Astrocyte (in vitro differentiated cells and primary cell): ENCODE results near the gene DIP2B. TPM values are rescaled to one million over a fixed set of nuclear protein-coding genes. Genes with fewer than 3 reads are reported as not detected.

Experiments used
- DNase-seq: peaks from one replicate; pipeline ENCODE4 v3.0.0-alpha.2; 2010; ENCODE audit warnings: low read depth
- FAIRE-seq: peaks from 2 replicates; lab custom pipeline; 2011; peaks lifted over from hg19 to GRCh38; lab: Jason Lieb, UNC
- H2AFZ ChIP-seq: 2 replicates; pipeline ENCODE4 v1.6.0; 2012; ENCODE audit warnings: low read depth, low read length, inconsistent platforms
- H3K27ac ChIP-seq: 2 replicates; pipeline ENCODE4 v1.5.1; 2011; ENCODE audit warnings: low read depth, low read length, inconsistent platforms
- H3K27me3 ChIP-seq: 2 replicates; pipeline ENCODE4 v1.6.0; 2011; ENCODE audit warnings: low read length, inconsistent platforms; ENCODE audit not compliant: insufficient read depth
- H3K36me3 ChIP-seq: 2 replicates; pipeline ENCODE4 v1.5.1; 2011; ENCODE audit warnings: low read length, inconsistent platforms; ENCODE audit not compliant: insufficient read depth
- H3K4me1 ChIP-seq: 2 replicates; pipeline ENCODE4 v1.5.1; 2011; ENCODE audit warnings: low read length, inconsistent platforms; ENCODE audit not compliant: insufficient read depth
- H3K4me2 ChIP-seq: 2 replicates; pipeline ENCODE4 v1.6.0; 2012; ENCODE audit warnings: low read length, inconsistent platforms
- H3K4me3 ChIP-seq: 2 replicates; pipeline ENCODE4 v1.5.1; 2011; ENCODE audit warnings: low read depth, mild to moderate bottlenecking, low read length, inconsistent platforms; ENCODE audit not compliant: insufficient read depth
- H3K79me2 ChIP-seq: 2 replicates; pipeline ENCODE4 v1.6.0; 2012; ENCODE audit warnings: mild to moderate bottlenecking, low read length, inconsistent platforms; ENCODE audit not compliant: insufficient read depth
- H3K9ac ChIP-seq: 2 replicates; pipeline ENCODE4 v1.6.0; 2012; ENCODE audit warnings: mild to moderate bottlenecking, low read length, inconsistent platforms
- H3K9me3 ChIP-seq: 2 replicates; pipeline ENCODE4 v1.5.1; 2012; ENCODE audit warnings: low read depth, mild to moderate bottlenecking, low read length, inconsistent platforms; ENCODE audit not compliant: insufficient read depth
- H4K20me1 ChIP-seq: 2 replicates; pipeline ENCODE4 v1.6.0; 2012; ENCODE audit warnings: low read length, inconsistent platforms; ENCODE audit not compliant: insufficient read depth
- H3K27ac Mint-ChIP-seq: one replicate; pipeline ENCODE4 v1.8.0; 2021; ENCODE audit warnings: mild to moderate bottlenecking, mixed read lengths; ENCODE audit not compliant: unreplicated experiment
- H3K27me3 Mint-ChIP-seq: one replicate; pipeline ENCODE4 v1.8.0; 2021; ENCODE audit warnings: low read depth, mixed read lengths; ENCODE audit not compliant: unreplicated experiment
- H3K36me3 Mint-ChIP-seq: one replicate; pipeline ENCODE4 v1.8.0; 2021; ENCODE audit warnings: low read depth, mixed read lengths; ENCODE audit not compliant: unreplicated experiment
- H3K4me1 Mint-ChIP-seq: one replicate; pipeline ENCODE4 v1.8.0; 2021; ENCODE audit warnings: low read depth, mixed read lengths; ENCODE audit not compliant: unreplicated experiment
- H3K4me3 Mint-ChIP-seq: one replicate; pipeline ENCODE4 v1.8.0; 2021; ENCODE audit warnings: mild to moderate bottlenecking, moderate library complexity, mixed read lengths; ENCODE audit not compliant: unreplicated experiment
- H3K9me3 Mint-ChIP-seq: one replicate; pipeline ENCODE4 v1.8.0; 2021; ENCODE audit warnings: mild to moderate bottlenecking, mixed read lengths; ENCODE audit not compliant: unreplicated experiment
- CTCF ChIP-seq: IDR thresholded peaks from 2 replicates; pipeline ENCODE4 v1.5.1; 2011; ENCODE audit warnings: low read depth, mild to moderate bottlenecking, inconsistent platforms, low read length, moderate library complexity; ENCODE audit not compliant: insufficient read depth
- EZH2 ChIP-seq: IDR thresholded peaks from 2 replicates; pipeline ENCODE4 v1.6.1; 2012; ENCODE audit warnings: mild to moderate bottlenecking, low read length, inconsistent platforms; ENCODE audit not compliant: insufficient read depth
- total RNA-seq: library from RNA; stranded (reverse); gene quantifications from 2 replicates; pipeline ENCODE4 v1.2.1, GENCODE V29; 2021

The DIP2B gene
- total RNA-seq, 1 donor from 2014 or later = 53.2 TPM

- DNase-seq (no peak), FAIRE-seq (no peak)
- Histone ChIP-seq H3K4me3 (no peak overlapping the region), H3K27ac (no peak overlapping the region), H4K20me1 (no peaks in the 10 kb centered on the region), H3K4me1 (no peaks in the 10 kb centered on the region), H3K36me3 (peaks cover 51% of the 10 kb centered on the region), H3K4me2 (no peak overlapping the region), H3K79me2 (no peaks in the 10 kb centered on the region), H3K9me3 (no peaks in the 10 kb centered on the region), H3K9ac (no peak overlapping the region), H3K27me3 (no peaks in the 10 kb centered on the region), H2AFZ (no peak overlapping the region)
- H3K27me3 Mint-ChIP-seq = no peaks in the 10 kb centered on the region
- H3K36me3 Mint-ChIP-seq = peaks cover 40% of the 10 kb centered on the region
- peaks cover 2% of the 10 kb centered on the region for H3K4me1 Mint-ChIP-seq
- H3K9me3 Mint-ChIP-seq = no peaks in the 10 kb centered on the region
- H3K4me3 Mint-ChIP-seq = no peak overlapping the region
- TF ChIP-seq EZH2 (no peak), CTCF (no peak)
- H3K27ac Mint-ChIP-seq = no peak overlapping the region
Observed at GRCh38 chr12:50745861-50746260, 241.1 kb downstream of the DIP2B start.

- no peaks in the 10 kb centered on the region for H3K4me1 ChIP-seq
- H3K4me3 ChIP-seq = no peak overlapping the region
- no peaks in the 10 kb centered on the region for H4K20me1 ChIP-seq
- no peak overlapping the region for H3K9ac ChIP-seq
- peaks cover 38% of the 10 kb centered on the region for H3K36me3 Mint-ChIP-seq
- H3K36me3 ChIP-seq = peaks cover 46% of the 10 kb centered on the region
- H3K4me3 Mint-ChIP-seq = no peak overlapping the region
- H3K27me3 Mint-ChIP-seq = no peaks in the 10 kb centered on the region
- no peaks in the 10 kb centered on the region for H3K9me3 ChIP-seq
- no peaks in the 10 kb centered on the region for H3K9me3 Mint-ChIP-seq
- H3K4me2 ChIP-seq = no peak overlapping the region
- no peaks in the 10 kb centered on the region for H3K27me3 ChIP-seq
- H3K79me2 ChIP-seq = no peaks in the 10 kb centered on the region
- no peak for FAIRE-seq
- H3K27ac ChIP-seq = no peak overlapping the region
- H3K4me1 Mint-ChIP-seq = peaks cover 2% of the 10 kb centered on the region
- TF ChIP-seq CTCF = no peak
- TF ChIP-seq EZH2 = no peak
- no peak for DNase-seq
- H2AFZ ChIP-seq = no peak overlapping the region
- H3K27ac Mint-ChIP-seq = no peak overlapping the region
Observed at GRCh38 chr12:50746431-50746830, 241.6 kb downstream of the DIP2B start.

GRCh38 chr12:50747817-50748216 is 243.0 kb downstream of the DIP2B start:
- no peak overlapping the region for H3K4me3 Mint-ChIP-seq
- Histone ChIP-seq H3K79me2 (no peaks in the 10 kb centered on the region), H2AFZ (no peak overlapping the region), H3K27ac (no peak overlapping the region), H3K4me3 (no peak overlapping the region), H3K9me3 (no peaks in the 10 kb centered on the region), H3K36me3 (peaks cover 36% of the 10 kb centered on the region), H3K4me1 (no peaks in the 10 kb centered on the region), H3K27me3 (no peaks in the 10 kb centered on the region), H3K4me2 (no peak overlapping the region), H3K9ac (no peak overlapping the region), H4K20me1 (no peaks in the 10 kb centered on the region)
- H3K4me1 Mint-ChIP-seq = peaks cover 10% of the 10 kb centered on the region
- no peaks in the 10 kb centered on the region for H3K27me3 Mint-ChIP-seq
- peak overlapping the region; percentile 26 for H3K27ac Mint-ChIP-seq
- TF ChIP-seq CTCF (no peak), EZH2 (no peak)
- no peaks in the 10 kb centered on the region for H3K9me3 Mint-ChIP-seq
- FAIRE-seq (no peak), DNase-seq (no peak)
- H3K36me3 Mint-ChIP-seq = peaks cover 36% of the 10 kb centered on the region
